Gastrocnemius medialis (tissue), 4 donors: ENCODE results near the gene SLC10A3.

Experiments used
- CTCF ChIP-seq, 5 experiments: fragments of 450-650 bp in 3 of 5; fragments of 200-600 bp in 2 of 5; sonication (generic) in 2 of 5; IDR thresholded peaks in 4 of 5; conservative IDR thresholded peaks in 1 of 5; 1 replicate in 4 of 5; 2 replicates in 1 of 5; pipeline ENCODE4 v1.5.1; 2016 to 2019; ENCODE audit warnings: antibody characterized with exemption in 5 of 5, mild to moderate bottlenecking in 3 of 5, moderate library complexity in 3 of 5
- POLR2A ChIP-seq, 2 donors: fragments of 450-650 bp; IDR thresholded peaks; one replicate each; pipeline ENCODE4 v1.6.1; 2017; ENCODE audit warnings: antibody characterized with exemption in 2 of 2, mild to moderate bottlenecking in 2 of 2, moderate library complexity in 2 of 2

- no peak for TF ChIP-seq POLR2A (IDR thresholded peaks at IDR 0.05)
- no peak for TF ChIP-seq CTCF (IDR thresholded peaks at IDR 0.05 in 4 of 5, conservative IDR thresholded peaks at IDR 0.05 in 1 of 5)
Measured at GRCh38 chrX:154490021-154490413, 412 bp downstream of the SLC10A3 start.
